ENCODE measurements around the gene MCCD1. TPM values are rescaled to one million over a fixed set of nuclear protein-coding genes. Genes with fewer than 3 reads are reported as not detected.
"Not testable (repeated sequence)": the region's sequence is repeated elsewhere in the genome, so short reads cannot be mapped to it uniquely, and the experiment has no call there.

The MCCD1 gene
- polyA plus RNA-seq, 4 donors = 15.4 to 24.2 (median 18.0) TPM

- not testable (repeated sequence) for DNase-seq (ENCODE audit: low read depth in 4 of 4, low spot score in 2 of 4)
These were observed 19.7 kb upstream of the MCCD1 start for GRCh38 chr6:31509036-31509435.

GRCh38 chr6:31510007-31510406 lies 18.8 kb upstream of the MCCD1 start:
- DNase-seq (ENCODE audit: low read depth in 4 of 4, low spot score in 2 of 4) = no peak

- DNase-seq (ENCODE audit: low read depth in 4 of 4, low spot score in 2 of 4) = no peak
These were observed 15.2 kb upstream of the MCCD1 start for GRCh38 chr6:31513456-31514165.

- DNase-seq (ENCODE audit: low read depth in 4 of 4, low spot score in 2 of 4) = no peak
These were observed 6.9 kb upstream of the MCCD1 start for GRCh38 chr6:31521835-31522234.

- no peak for DNase-seq (ENCODE audit: low read depth in 4 of 4, low spot score in 2 of 4)
These were observed 3.2 kb upstream of the MCCD1 start for GRCh38 chr6:31525553-31525931.

GRCh38 chr6:31525932-31526591 lies 2.7 kb upstream of the MCCD1 start:
- no peak for DNase-seq (ENCODE audit: low read depth in 4 of 4, low spot score in 2 of 4)

- DNase-seq (ENCODE audit: low read depth in 4 of 4, low spot score in 2 of 4) = no peak
These were observed 420 bp upstream of the MCCD1 start for GRCh38 chr6:31528307-31528777.

GRCh38 chr6:31529329-31530150 lies 778 bp downstream of the MCCD1 start:
- no peak for DNase-seq (ENCODE audit: low read depth in 4 of 4, low spot score in 2 of 4)

- no peak for DNase-seq (ENCODE audit: low read depth in 4 of 4, low spot score in 2 of 4)
These were observed 1.9 kb downstream of the MCCD1 start for GRCh38 chr6:31530659-31531058.

GRCh38 chr6:31531162-31531561 lies 2.4 kb downstream of the MCCD1 start:
- DNase-seq (ENCODE audit: low read depth in 4 of 4, low spot score in 2 of 4) = no peak

GRCh38 chr6:31531771-31532643 lies 3.2 kb downstream of the MCCD1 start:
- DNase-seq (ENCODE audit: low read depth in 4 of 4, low spot score in 2 of 4) = no peak

- no peak for DNase-seq (ENCODE audit: low read depth in 4 of 4, low spot score in 2 of 4)
These were observed 4.1 kb downstream of the MCCD1 start for GRCh38 chr6:31532644-31533454.

- no peak for DNase-seq (ENCODE audit: low read depth in 4 of 4, low spot score in 2 of 4)
These were observed 4.7 kb downstream of the MCCD1 start for GRCh38 chr6:31533455-31533841.

- DNase-seq (ENCODE audit: low read depth in 4 of 4, low spot score in 2 of 4) = no peak
These were observed 5.2 kb downstream of the MCCD1 start for GRCh38 chr6:31534011-31534410.

GRCh38 chr6:31534521-31535040 lies 5.8 kb downstream of the MCCD1 start:
- DNase-seq (ENCODE audit: low read depth in 4 of 4, low spot score in 2 of 4) = no peak

- DNase-seq (ENCODE audit: low read depth in 4 of 4, low spot score in 2 of 4) = no peak
These were observed 7.0 kb downstream of the MCCD1 start for GRCh38 chr6:31535538-31536324.

GRCh38 chr6:31538805-31539400 lies 10.1 kb downstream of the MCCD1 start:
- no peak for DNase-seq (ENCODE audit: low read depth in 4 of 4, low spot score in 2 of 4)

- DNase-seq (ENCODE audit: low read depth in 4 of 4, low spot score in 2 of 4) = no peak
These were observed 11.9 kb downstream of the MCCD1 start for GRCh38 chr6:31540640-31541039.
